Mesendoderm (in vitro differentiated cells): ENCODE data around the gene ALG10B. TPM values are rescaled to one million over a fixed set of nuclear protein-coding genes. Genes with fewer than 3 reads are reported as not detected.

Experiments
- DNase-seq: peaks from one replicate; pipeline ENCODE4 v3.0.0; 2013
- H2AK5ac ChIP-seq: 2 replicates; pipeline ENCODE4 v1.6.1; 2013; ENCODE audit warnings: low read length, inconsistent platforms
- H2BK120ac ChIP-seq: 2 replicates; pipeline ENCODE4 v1.6.1; 2013; ENCODE audit warnings: low read depth, mild to moderate bottlenecking, low read length, moderate library complexity, mixed read lengths
- H2BK15ac ChIP-seq: replicated peaks from 2 replicates; pipeline ENCODE4 v1.6.1; 2013; ENCODE audit warnings: low read depth, mild to moderate bottlenecking, moderate library complexity
- H2BK5ac ChIP-seq: 2 replicates; pipeline ENCODE4 v1.6.1; 2013; ENCODE audit warnings: low read length, inconsistent platforms
- H3K18ac ChIP-seq: 2 replicates; pipeline ENCODE4 v1.6.1; 2013; ENCODE audit warnings: mild to moderate bottlenecking, low read length, mixed read lengths
- H3K23ac ChIP-seq: one replicate; pipeline ENCODE4 v1.6.1; 2013; ENCODE audit warnings: low read length
- H3K27ac ChIP-seq: 2 replicates; pipeline ENCODE4 v1.5.1; 2013; ENCODE audit warnings: low read depth, mild to moderate bottlenecking, inconsistent platforms, low read length, moderate library complexity
- H3K27me3 ChIP-seq: 2 replicates; pipeline ENCODE4 v1.6.1; 2013; ENCODE audit warnings: low read length, control low read depth, mild to moderate bottlenecking, inconsistent platforms; ENCODE audit not compliant: insufficient read depth, poor library complexity
- H3K36me3 ChIP-seq: 2 replicates; pipeline ENCODE4 v1.6.1; 2013; ENCODE audit warnings: low read length, inconsistent platforms; ENCODE audit not compliant: control insufficient read depth, insufficient read depth
- H3K4ac ChIP-seq: one replicate; pipeline ENCODE4 v1.6.1; 2013; ENCODE audit warnings: low read depth, mild to moderate bottlenecking, low read length, moderate library complexity
- H3K4me1 ChIP-seq: 2 replicates; pipeline ENCODE4 v1.6.1; 2013; ENCODE audit warnings: low read depth, low read length, inconsistent platforms; ENCODE audit not compliant: control insufficient read depth
- H3K4me2 ChIP-seq: 2 replicates; pipeline ENCODE4 v1.6.1; 2013; ENCODE audit warnings: low read length
- H3K4me3 ChIP-seq: 2 replicates; pipeline ENCODE4 v1.5.1; 2013; ENCODE audit warnings: mild to moderate bottlenecking, low read length
- H3K56ac ChIP-seq: one replicate; pipeline ENCODE4 v1.6.1; 2013; ENCODE audit warnings: low read length
- H3K79me1 ChIP-seq: 2 replicates; pipeline ENCODE4 v1.6.1; 2013; ENCODE audit warnings: low read length, inconsistent platforms
- H3K79me2 ChIP-seq: 2 replicates; pipeline ENCODE4 v1.6.1; 2013; ENCODE audit warnings: mild to moderate bottlenecking, low read length; ENCODE audit not compliant: control insufficient read depth, insufficient read depth
- H3K9ac ChIP-seq: 2 replicates; pipeline ENCODE4 v1.6.1; 2013; ENCODE audit warnings: low read length, inconsistent platforms
- H4K5ac ChIP-seq: one replicate; pipeline ENCODE4 v1.6.1; 2013; ENCODE audit warnings: low read length
- H4K8ac ChIP-seq: one replicate; pipeline ENCODE4 v1.6.1; 2013; ENCODE audit warnings: low read depth, mild to moderate bottlenecking, control low read depth, low read length, moderate library complexity
- WGBS: extraction: QIAGEN DNeasy Blood & Tissue Kit; methylation state at CpG from one replicate; pipeline ENCODE4 v1.1.7; 2013; ENCODE audit warnings: low lambda C conversion rate, missing lambda C conversion rate; ENCODE audit not compliant: insufficient coverage; ENCODE audit errors: extremely low coverage; 5-methylcytosine and 5-hydroxymethylcytosine counted together
- polyA plus RNA-seq, 2 experiments: library from polyadenylated mRNA; stranded (reverse); fragments of 200-250 nt; gene quantifications; one replicate each; pipeline ENCODE4 v1.2.3, GENCODE V29; 2013

ALG10B gene, protein sequence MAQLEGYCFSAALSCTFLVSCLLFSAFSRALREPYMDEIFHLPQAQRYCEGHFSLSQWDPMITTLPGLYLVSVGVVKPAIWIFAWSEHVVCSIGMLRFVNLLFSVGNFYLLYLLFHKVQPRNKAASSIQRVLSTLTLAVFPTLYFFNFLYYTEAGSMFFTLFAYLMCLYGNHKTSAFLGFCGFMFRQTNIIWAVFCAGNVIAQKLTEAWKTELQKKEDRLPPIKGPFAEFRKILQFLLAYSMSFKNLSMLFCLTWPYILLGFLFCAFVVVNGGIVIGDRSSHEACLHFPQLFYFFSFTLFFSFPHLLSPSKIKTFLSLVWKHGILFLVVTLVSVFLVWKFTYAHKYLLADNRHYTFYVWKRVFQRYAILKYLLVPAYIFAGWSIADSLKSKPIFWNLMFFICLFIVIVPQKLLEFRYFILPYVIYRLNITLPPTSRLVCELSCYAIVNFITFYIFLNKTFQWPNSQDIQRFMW
- 1.9 TPM for polyA plus RNA-seq (2013, experiment 1 of 2)
- polyA plus RNA-seq (2013, experiment 2 of 2): 1.3 TPM

DNA sequence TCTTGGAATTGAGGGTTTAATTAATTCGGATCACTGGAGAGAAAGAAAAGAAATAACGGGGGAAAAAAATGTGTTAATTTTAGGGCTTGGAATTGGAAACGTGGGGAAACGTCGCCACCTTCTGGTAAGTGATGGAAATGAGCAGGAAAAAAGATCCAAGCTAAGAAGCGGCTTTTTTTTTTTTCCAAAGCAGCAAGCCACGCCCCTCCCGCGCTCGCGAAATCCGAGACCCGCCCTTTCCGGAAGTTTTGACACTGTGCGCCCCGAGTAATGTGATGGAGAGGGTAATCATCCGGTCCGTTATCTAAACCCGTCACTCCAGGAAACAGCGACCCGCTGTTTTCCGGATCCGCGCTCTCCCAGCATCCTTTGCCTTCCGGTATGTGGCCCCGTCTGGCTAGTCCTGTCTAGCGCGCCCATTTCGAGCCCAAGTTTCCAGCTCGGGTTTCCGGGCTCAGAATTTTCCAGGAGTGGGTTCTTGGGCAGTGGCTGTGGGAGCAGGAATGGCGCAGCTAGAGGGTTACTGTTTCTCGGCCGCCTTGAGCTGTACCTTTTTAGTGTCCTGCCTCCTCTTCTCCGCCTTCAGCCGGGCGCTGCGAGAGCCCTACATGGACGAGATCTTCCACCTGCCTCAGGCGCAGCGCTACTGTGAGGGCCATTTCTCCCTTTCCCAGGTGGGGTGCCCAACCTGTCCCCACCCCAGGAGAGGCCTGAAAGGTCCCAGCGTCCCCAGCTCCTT, at the start of gene ALG10B:
TSS of gene ALG10B (plus strand) at position 384 of the 739 bp plus-strand sequence. CDS start at position 504, 120 bp downstream.
- WGBS: no CpG with 5 or more reads among the region's 42 CpGs
- no peaks in the 10 kb centered on the region for H3K79me2 ChIP-seq
- H2BK120ac ChIP-seq: no peak within 1 kb of the TSS
- no peak within 1 kb of the TSS for H2AK5ac ChIP-seq
- H2BK5ac ChIP-seq: no peak within 1 kb of the TSS
- no peak within 1 kb of the TSS for H3K4ac ChIP-seq
- H3K18ac ChIP-seq: peak within 1 kb of the TSS; percentile 70
- peak within 1 kb of the TSS; percentile 71 for H3K9ac ChIP-seq
- H4K8ac ChIP-seq: no peak within 1 kb of the TSS
- no peak within 1 kb of the TSS for H2BK15ac ChIP-seq
- H3K79me1 ChIP-seq: no peaks in the 10 kb centered on the region
- H4K5ac ChIP-seq: no peak within 1 kb of the TSS
- peak; percentile 97 for DNase-seq
- H3K27me3 ChIP-seq: no peaks in the 10 kb centered on the region
- H3K27ac ChIP-seq: peak within 1 kb of the TSS; percentile 66
- no peak within 1 kb of the TSS for H3K23ac ChIP-seq
- peak within 1 kb of the TSS; percentile 70 for H3K4me3 ChIP-seq
- peak within 1 kb of the TSS; percentile 46 for H3K4me2 ChIP-seq
- H3K4me1 ChIP-seq: no peaks in the 10 kb centered on the region
- no peaks in the 10 kb centered on the region for H3K36me3 ChIP-seq
- peak within 1 kb of the TSS; percentile 76 for H3K56ac ChIP-seq

DNA sequence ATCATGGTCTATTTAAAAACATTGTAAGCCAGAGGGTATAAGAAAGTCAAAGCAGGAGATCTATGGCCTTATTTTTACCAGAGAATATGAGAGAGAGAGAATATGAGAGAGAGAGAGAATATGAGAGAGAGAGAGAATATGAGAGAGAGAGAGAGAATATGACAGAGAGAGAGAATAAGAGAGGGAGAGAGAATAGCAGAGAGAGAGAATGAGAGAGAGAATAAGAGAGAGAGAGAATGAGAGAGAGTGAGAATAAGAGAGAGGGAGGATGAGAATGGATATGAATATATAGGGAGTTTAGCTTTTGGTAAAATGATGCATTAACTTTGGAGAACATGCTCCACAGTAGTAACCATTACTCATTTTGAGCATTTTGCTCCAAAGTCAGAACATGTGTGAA, 48.0 kb upstream of the ALG10B start:
- no peak overlapping the region for H4K8ac ChIP-seq
- no peaks in the 10 kb centered on the region for H3K79me1 ChIP-seq
- no peak overlapping the region for H3K4ac ChIP-seq

DNA sequence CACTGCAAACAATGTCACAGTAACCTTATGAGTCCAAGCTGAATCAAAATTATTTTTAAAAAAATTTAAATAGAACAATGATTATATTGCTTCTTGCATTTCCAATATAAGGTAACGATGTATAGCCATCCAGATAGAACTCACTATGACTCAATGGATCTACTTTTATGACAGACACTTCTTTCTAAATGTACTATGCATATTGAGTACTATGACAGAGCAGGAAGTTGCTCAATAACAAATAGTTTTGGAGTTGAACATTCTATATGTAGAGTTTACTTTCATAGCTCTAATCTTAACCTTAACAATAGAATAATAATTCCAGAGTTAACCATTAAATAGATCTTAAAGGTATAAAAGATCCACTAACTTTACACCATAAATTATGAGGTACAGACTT, 46.7 kb upstream of the ALG10B start:
- no peaks in the 10 kb centered on the region for H3K79me2 ChIP-seq
- H3K23ac ChIP-seq: no peak overlapping the region
- no peak overlapping the region for H2BK15ac ChIP-seq
- H3K56ac ChIP-seq: no peak overlapping the region
- no peaks in the 10 kb centered on the region for H3K79me1 ChIP-seq
- no peaks in the 10 kb centered on the region for H3K27me3 ChIP-seq
- H3K4me3 ChIP-seq: no peak overlapping the region
- H2AK5ac ChIP-seq: no peak overlapping the region
- no peak overlapping the region for H3K4me2 ChIP-seq
- no peak overlapping the region for H3K18ac ChIP-seq
- H2BK120ac ChIP-seq: no peak overlapping the region
- no peak overlapping the region for H3K4ac ChIP-seq
- no peak overlapping the region for H4K8ac ChIP-seq
- no peak overlapping the region for H4K5ac ChIP-seq
- no peaks in the 10 kb centered on the region for H3K36me3 ChIP-seq
- no peak overlapping the region for H2BK5ac ChIP-seq
- WGBS: no CpG with 5 or more reads among the region's 1 CpG
- no peaks in the 10 kb centered on the region for H3K4me1 ChIP-seq
- H3K9ac ChIP-seq: no peak overlapping the region
- DNase-seq: no peak
- no peak overlapping the region for H3K27ac ChIP-seq

More for the DNA sequence above, 48.0 kb upstream of the ALG10B start:
- no peak overlapping the region for H3K23ac ChIP-seq
- no peaks in the 10 kb centered on the region for H3K27me3 ChIP-seq
- no peak overlapping the region for H3K18ac ChIP-seq
- H2BK120ac ChIP-seq: no peak overlapping the region
- H4K5ac ChIP-seq: no peak overlapping the region
- no peak overlapping the region for H3K56ac ChIP-seq
- no peak overlapping the region for H3K4me3 ChIP-seq
- H2BK5ac ChIP-seq: no peak overlapping the region
- no peaks in the 10 kb centered on the region for H3K79me2 ChIP-seq
- no peaks in the 10 kb centered on the region for H3K4me1 ChIP-seq
- no peaks in the 10 kb centered on the region for H3K36me3 ChIP-seq
- H3K9ac ChIP-seq: no peak overlapping the region
- no peak overlapping the region for H3K4me2 ChIP-seq
- H2BK15ac ChIP-seq: no peak overlapping the region
- no peak overlapping the region for H2AK5ac ChIP-seq
- no peak overlapping the region for H3K27ac ChIP-seq
- no peak for DNase-seq

DNA sequence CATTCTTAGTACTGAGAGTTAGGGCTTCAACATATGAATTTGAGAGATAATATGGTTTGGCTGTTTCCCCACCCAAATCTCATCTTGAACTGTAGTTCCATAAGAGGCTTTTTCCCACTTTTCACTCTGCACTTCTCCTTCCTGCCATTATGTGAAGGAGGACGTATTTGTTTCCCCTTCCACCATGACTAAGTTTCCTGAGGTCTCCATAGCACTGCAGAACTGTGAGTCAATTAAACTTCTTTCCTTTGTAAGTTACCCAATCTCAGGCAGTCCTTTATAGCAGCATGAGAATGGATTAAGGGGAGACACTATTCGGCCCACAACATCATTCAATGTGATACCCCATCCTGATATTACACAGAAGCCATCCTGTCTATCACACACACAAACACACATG, 36.8 kb upstream of the ALG10B start:
- Histone ChIP-seq H3K79me1 (no peaks in the 10 kb centered on the region), H3K4me1 (no peaks in the 10 kb centered on the region), H3K9ac (no peak overlapping the region), H4K8ac (no peak overlapping the region), H3K27ac (no peak overlapping the region), H2AK5ac (no peak overlapping the region), H3K4ac (no peak overlapping the region), H3K4me3 (no peak overlapping the region), H2BK15ac (no peak overlapping the region), H2BK5ac (no peak overlapping the region), H3K27me3 (no peaks in the 10 kb centered on the region), H3K18ac (no peak overlapping the region), H4K5ac (no peak overlapping the region), H3K36me3 (no peaks in the 10 kb centered on the region), H3K56ac (no peak overlapping the region), H3K23ac (no peak overlapping the region), H3K4me2 (no peak overlapping the region), H3K79me2 (no peaks in the 10 kb centered on the region), H2BK120ac (no peak overlapping the region)
- no peak for DNase-seq
- no CpG with 5 or more reads among the region's 2 CpGs for WGBS

DNA sequence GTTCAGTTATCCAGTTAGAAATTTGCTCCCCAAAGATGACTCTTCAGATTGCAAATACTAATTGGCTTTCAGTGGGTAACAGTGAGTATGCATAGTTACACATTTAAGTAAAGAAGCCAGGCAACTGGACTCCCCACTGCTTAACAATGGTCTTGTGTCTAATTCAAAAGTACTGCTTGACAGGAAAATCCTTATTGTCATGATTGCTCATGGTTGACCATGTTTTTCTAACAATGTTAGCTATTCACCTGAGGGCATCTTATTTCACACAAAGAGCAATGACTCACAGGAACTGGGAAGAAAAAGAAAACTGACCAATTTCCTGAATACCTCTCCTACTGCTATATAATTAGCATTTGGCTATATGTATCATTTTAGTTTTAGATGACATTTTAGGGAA, 33.7 kb upstream of the ALG10B start:
- H3K18ac ChIP-seq: no peak overlapping the region
- no peak overlapping the region for H3K4ac ChIP-seq
- no peak overlapping the region for H3K27ac ChIP-seq
- no peaks in the 10 kb centered on the region for H3K79me1 ChIP-seq
- DNase-seq: no peak
- no peak overlapping the region for H2AK5ac ChIP-seq
- no peaks in the 10 kb centered on the region for H3K79me2 ChIP-seq
- H3K27me3 ChIP-seq: no peaks in the 10 kb centered on the region
- no peak overlapping the region for H3K56ac ChIP-seq
- H3K4me3 ChIP-seq: no peak overlapping the region
- H2BK5ac ChIP-seq: no peak overlapping the region
- no peak overlapping the region for H4K8ac ChIP-seq
- no peak overlapping the region for H3K23ac ChIP-seq
- no peaks in the 10 kb centered on the region for H3K4me1 ChIP-seq
- no peaks in the 10 kb centered on the region for H3K36me3 ChIP-seq
- H3K9ac ChIP-seq: no peak overlapping the region
- no peak overlapping the region for H3K4me2 ChIP-seq
- H2BK15ac ChIP-seq: no peak overlapping the region
- H2BK120ac ChIP-seq: no peak overlapping the region
- H4K5ac ChIP-seq: no peak overlapping the region
